Stomach smooth muscle (tissue), 2 donors: ENCODE results near the gene RBM18.

Source experiments
- H3K27ac ChIP-seq: one replicate; pipeline ENCODE4 v1.7.0; 2013; ENCODE audit warnings: mild to moderate bottlenecking, low read length, inconsistent platforms
- H3K27me3 ChIP-seq, 2 donors: one replicate each; pipeline ENCODE4 v1.7.0; 2013; ENCODE audit warnings: low read length in 2 of 2; ENCODE audit not compliant: insufficient read depth in 2 of 2, control insufficient read depth in 1 of 2
- H3K36me3 ChIP-seq, 2 donors: one replicate each; pipeline ENCODE4 v1.7.0; 2013; ENCODE audit warnings: low read length in 2 of 2; ENCODE audit not compliant: control insufficient read depth in 2 of 2, insufficient read depth in 2 of 2
- H3K4me1 ChIP-seq: one replicate; pipeline ENCODE4 v1.7.0; 2013; ENCODE audit warnings: low read length; ENCODE audit not compliant: control insufficient read depth, insufficient read depth
- H3K4me3 ChIP-seq, 2 donors: one replicate each; pipeline ENCODE4 v1.7.0; 2013; ENCODE audit warnings: low read length in 2 of 2
- H3K9ac ChIP-seq, 2 donors: one replicate each; pipeline ENCODE4 v1.7.0; 2013; ENCODE audit warnings: low read length in 2 of 2, mild to moderate bottlenecking in 1 of 2
- H3K9me3 ChIP-seq, 2 donors: one replicate each; pipeline ENCODE4 v1.7.0; 2013; ENCODE audit warnings: low read length in 2 of 2; ENCODE audit not compliant: control insufficient read depth in 2 of 2
- donor health status: healthy.
- donor health status: Pancreatic carcinoma.

The RBM18 gene

DNA sequence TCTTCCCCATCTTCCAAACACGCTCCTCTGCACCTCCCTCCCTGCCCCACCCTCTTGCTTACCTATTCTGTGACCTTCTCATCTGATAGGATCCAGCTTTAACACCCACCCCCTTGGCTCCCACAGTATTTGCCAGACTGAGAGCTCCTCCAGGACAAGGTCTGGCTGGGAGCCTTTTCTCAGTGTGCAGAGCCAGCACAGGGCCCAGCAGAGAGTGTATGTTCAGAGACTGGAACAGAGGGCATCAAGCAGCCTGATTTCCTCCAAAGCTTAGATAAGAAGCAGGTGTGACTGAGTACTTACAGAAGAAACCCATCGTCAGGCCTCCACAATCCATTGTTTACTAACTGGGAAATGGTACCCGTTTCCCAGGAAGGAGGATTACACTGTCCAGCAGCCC lies 62.5 kb downstream of the RBM18 start:
- no peak overlapping the region for H3K9ac ChIP-seq

DNA sequence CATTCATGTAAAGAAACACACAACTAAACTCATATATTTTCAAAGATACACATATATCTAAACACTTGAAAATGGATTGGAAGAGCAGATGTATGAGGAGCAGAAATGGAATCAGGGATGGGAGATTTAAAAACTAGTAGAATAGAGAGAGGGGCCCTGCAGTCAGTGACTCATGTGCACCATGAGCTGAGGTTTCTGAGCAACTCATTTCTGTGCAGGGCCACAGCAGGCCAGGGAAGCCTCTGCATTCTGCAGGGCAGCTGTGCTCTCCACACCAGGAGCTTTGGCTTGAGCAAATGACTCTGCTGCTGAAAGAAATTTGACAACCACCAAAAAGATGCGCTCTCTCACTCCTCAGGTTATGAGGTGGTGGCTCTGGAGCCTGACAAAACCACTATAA lies 63.0 kb downstream of the RBM18 start:
- no peak overlapping the region for H3K4me3 ChIP-seq
- no peaks in the 10 kb centered on the region for H3K9me3 ChIP-seq
- H3K9ac ChIP-seq = no peak overlapping the region
- H3K4me1 ChIP-seq = peaks cover 3% of the 10 kb centered on the region
- H3K36me3 ChIP-seq = peaks cover 0 to 12% of the 10 kb centered on the region in 2 donors
- H3K27ac ChIP-seq = no peak overlapping the region
- no peaks in the 10 kb centered on the region for H3K27me3 ChIP-seq

More for the DNA sequence above, 62.5 kb downstream of the RBM18 start:
- Histone ChIP-seq H3K27ac (no peak overlapping the region), H3K27me3 (no peaks in the 10 kb centered on the region), H3K36me3 (peaks cover 0 to 12% of the 10 kb centered on the region in 2 donors), H3K4me3 (no peak overlapping the region), H3K9me3 (no peaks in the 10 kb centered on the region), H3K4me1 (peaks cover 3% of the 10 kb centered on the region)

DNA sequence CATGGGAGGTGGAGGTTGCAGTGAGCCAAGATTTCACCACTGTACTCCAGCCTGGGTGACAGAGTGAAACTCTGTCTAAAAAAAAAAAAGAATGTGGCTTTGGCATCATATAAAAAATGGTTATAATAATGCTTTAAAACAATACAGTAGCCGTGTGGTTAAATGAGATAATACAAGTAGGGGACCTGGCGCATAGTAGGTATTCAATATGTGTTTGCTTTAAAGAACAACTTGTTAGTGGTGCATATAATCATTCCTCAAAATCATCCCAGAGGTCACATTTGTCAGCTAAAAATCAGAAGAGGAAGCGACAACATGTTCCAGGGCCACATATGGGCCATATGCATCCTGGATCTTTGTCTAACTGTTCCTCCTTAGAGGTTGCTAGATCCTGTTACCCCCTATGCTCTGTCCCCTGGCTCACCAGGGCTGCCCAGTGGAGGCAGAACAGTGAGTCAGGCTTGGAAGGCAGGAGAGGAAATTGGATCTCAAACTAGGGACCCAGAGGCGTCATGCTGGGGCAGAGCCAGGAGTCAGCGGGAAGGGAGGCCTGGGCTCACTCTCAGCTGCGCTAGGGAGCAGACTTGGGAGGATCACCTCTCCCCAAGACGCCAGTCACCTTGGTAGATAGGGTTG lies 63.6 kb downstream of the RBM18 start:
- no peak overlapping the region for H3K4me3 ChIP-seq
- H3K27ac ChIP-seq = no peak overlapping the region
- no peaks in the 10 kb centered on the region for H3K27me3 ChIP-seq
- H3K4me1 ChIP-seq = peaks cover 3% of the 10 kb centered on the region
- H3K36me3 ChIP-seq = peaks cover 0 to 10% of the 10 kb centered on the region in 2 donors
- no peak overlapping the region for H3K9ac ChIP-seq
- H3K9me3 ChIP-seq = no peaks in the 10 kb centered on the region

DNA sequence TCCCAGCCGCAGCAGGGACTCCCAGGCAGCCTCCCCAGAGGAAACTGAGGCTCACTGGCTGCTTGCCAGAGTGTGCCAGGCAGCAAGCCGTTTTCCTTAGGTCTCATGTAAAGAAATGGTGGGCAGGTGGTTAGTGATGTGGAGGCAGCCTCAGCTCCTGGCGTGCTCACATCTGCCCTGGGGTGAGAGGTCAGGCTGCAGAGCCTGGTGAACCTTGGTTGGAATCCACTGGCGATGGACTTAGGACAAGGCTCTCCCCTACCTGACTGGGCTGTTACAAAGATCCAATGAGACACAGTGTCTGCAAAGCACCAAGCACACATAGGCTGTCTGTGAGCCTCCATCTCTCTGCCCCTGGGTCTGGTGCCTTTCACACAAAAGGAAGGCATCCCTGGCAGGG lies 66.8 kb downstream of the RBM18 start:
- H3K9me3 ChIP-seq = no peaks in the 10 kb centered on the region
- peaks cover 0 to 5% of the 10 kb centered on the region in 2 donors for H3K36me3 ChIP-seq
- H3K4me3 ChIP-seq = no peak overlapping the region
- no peak overlapping the region for H3K27ac ChIP-seq
- peaks cover 3% of the 10 kb centered on the region for H3K4me1 ChIP-seq
- H3K9ac ChIP-seq = no peak overlapping the region
- H3K27me3 ChIP-seq = no peaks in the 10 kb centered on the region

DNA sequence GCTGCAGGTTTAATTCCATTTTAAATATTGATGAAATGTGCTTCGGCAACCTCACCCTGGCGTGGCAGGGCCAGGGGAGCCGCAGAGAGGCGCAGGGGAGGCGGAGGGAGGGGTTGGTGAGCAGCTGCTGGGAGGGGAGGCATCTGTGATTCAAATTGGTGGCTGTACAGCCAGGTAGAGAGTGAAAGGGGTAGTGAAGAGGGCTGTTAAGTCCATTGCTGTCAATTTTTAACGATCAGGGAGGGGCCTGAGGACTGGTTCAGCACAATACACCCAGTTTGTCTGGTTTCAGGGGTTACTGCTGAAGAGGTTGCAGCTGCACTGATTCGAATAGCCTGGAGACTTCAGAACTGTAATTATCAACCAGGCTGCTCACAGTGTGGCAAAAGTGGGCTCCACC lies 67.2 kb downstream of the RBM18 start:
- no peak overlapping the region for H3K9ac ChIP-seq
- H3K36me3 ChIP-seq = peaks cover 0 to 6% of the 10 kb centered on the region in 2 donors
- no peaks in the 10 kb centered on the region for H3K27me3 ChIP-seq
- H3K4me3 ChIP-seq = no peak overlapping the region
- H3K4me1 ChIP-seq = peaks cover 3% of the 10 kb centered on the region
- H3K9me3 ChIP-seq = no peaks in the 10 kb centered on the region
- H3K27ac ChIP-seq = no peak overlapping the region

DNA sequence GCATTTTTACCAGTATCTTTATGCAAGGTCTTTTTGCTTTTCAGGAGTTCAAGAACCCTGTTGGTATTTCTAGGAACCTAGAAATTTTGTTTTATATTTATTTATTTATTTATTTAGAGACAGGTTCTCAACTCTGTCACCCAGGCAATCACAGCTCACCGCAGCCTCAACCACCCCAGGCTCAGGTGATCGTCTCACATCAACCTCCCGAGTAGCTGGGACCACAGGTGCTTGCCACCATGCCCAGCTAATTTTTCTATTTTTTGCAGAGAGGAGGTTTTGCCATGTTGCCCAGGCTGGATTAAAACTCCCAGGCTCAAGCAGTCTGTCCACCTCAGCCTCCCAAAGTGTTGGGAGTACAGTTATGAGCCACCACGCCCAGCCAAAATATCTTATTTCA lies 68.8 kb downstream of the RBM18 start:
- H3K9me3 ChIP-seq = no peaks in the 10 kb centered on the region
- H3K36me3 ChIP-seq = peaks cover 0 to 7% of the 10 kb centered on the region in 2 donors

DNA sequence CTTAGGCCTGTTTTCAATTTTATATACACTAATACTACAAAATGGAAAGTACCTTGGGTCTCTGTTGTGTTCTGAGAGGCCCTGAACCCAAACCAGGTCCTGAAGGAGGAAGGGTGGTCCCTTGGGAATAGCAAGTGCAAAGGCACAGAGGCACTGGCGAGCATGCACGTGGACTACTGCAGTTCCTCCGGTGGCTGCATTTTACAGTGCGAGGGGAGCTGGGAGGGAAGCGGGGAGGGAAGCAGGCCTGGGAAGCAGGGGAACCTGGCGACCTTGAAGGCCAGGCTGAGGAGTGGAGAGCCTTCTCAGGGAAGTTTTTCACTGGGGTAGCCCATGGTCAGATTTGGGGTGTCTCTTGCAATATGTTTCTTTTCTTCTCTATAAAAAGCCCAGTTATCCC lies 71.0 kb downstream of the RBM18 start:
- Histone ChIP-seq H3K4me1 (no peaks in the 10 kb centered on the region), H3K27ac (no peak overlapping the region), H3K27me3 (no peaks in the 10 kb centered on the region), H3K9me3 (no peaks in the 10 kb centered on the region), H3K9ac (no peak overlapping the region), H3K36me3 (peaks cover 0 to 4% of the 10 kb centered on the region in 2 donors), H3K4me3 (no peak overlapping the region)

More for the DNA sequence above, 68.8 kb downstream of the RBM18 start:
- Histone ChIP-seq H3K4me3 (no peak overlapping the region), H3K4me1 (no peaks in the 10 kb centered on the region), H3K9ac (no peak overlapping the region), H3K27me3 (no peaks in the 10 kb centered on the region), H3K27ac (no peak overlapping the region)

DNA sequence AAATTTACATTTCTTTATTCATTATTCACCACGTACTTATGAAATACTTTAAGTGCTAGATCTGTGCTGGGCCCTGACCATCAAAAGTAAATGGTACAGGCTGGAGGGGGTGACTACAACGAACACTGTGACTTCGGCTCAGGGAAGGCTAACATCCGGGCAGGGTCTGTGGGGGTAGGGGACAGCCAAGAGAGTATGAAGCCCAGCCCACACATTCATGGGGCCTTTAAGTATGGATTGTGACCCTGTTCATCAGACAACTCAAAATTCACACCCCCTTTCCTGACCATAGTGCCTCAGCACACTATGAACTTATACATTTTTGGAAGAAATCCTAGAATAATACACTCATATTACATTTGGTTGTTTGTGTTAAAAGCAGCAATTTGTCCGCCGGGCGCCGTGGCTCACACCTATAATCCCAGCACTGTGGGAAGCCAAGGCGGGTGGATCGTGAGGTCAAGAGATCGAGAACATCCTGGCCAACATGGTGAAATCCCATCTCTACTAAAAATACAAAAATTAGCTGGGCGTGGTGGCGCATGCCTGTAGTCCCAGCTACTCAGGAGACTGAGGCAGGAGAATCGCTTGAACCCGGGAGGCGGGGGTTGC lies 71.6 kb downstream of the RBM18 start:
- H3K4me1 ChIP-seq = no peaks in the 10 kb centered on the region
- H3K27ac ChIP-seq = no peak overlapping the region
- no peaks in the 10 kb centered on the region for H3K27me3 ChIP-seq
- no peaks in the 10 kb centered on the region for H3K9me3 ChIP-seq
- peaks cover 2 to 6% of the 10 kb centered on the region in 2 donors for H3K36me3 ChIP-seq
- H3K9ac ChIP-seq = no peak overlapping the region
- H3K4me3 ChIP-seq = no peak overlapping the region

DNA sequence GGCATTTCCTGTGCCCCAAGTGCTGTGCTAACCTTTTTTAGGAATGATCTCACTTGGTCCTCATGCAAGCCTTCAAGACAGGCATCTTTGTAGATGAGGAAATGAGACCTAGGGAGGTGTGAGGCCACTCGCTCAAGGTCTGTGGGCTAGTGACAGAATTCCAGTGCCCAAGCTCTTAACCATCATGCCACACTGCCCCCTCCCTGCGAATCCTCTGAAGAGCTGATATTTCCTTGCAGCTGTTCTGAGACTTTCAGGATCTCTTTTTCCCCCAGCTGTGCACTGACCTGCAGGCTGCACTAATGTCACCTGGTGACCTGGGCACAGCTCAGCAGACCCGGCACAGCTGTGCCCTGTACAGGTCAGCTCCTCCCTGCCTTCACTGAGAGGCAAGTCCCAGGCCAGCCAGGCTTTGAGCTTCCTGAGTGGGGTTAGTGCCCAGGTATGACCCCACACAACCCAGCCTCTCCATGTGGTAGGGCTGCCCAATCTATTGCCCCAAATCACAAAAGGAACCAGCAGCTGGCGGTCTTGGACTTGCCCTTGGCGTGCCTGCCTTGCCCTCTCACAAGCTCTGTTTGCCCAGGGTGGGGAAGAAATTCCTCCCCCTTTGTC lies 72.3 kb downstream of the RBM18 start:
- H3K27ac ChIP-seq = no peak overlapping the region
- H3K4me3 ChIP-seq = no peak overlapping the region
- no peak overlapping the region for H3K9ac ChIP-seq
- H3K36me3 ChIP-seq = peaks cover 2 to 7% of the 10 kb centered on the region in 2 donors
- no peaks in the 10 kb centered on the region for H3K27me3 ChIP-seq
- no peaks in the 10 kb centered on the region for H3K9me3 ChIP-seq
- H3K4me1 ChIP-seq = no peaks in the 10 kb centered on the region

DNA sequence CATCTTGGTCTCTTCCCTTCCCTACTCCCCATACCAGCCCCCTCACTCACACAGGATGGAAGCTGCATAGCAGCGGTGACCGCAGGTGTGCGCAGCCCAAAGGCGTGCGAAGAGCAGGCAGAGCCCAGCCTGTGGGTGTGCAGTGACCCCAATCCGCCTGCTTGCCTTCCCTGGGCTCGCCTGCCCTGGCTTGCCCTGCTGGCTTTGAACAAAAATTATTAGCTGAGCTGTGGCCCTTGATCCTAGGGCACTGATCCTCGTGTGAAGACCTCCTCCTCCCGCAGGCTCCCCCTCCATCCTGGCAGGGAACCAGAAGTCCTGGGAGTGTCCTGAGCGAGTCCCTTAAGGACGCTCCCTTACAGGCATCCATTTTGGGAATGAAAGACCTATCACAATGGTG lies 73.1 kb downstream of the RBM18 start:
- Histone ChIP-seq H3K4me3 (no peak overlapping the region), H3K4me1 (no peaks in the 10 kb centered on the region), H3K27me3 (no peaks in the 10 kb centered on the region), H3K9me3 (no peaks in the 10 kb centered on the region), H3K27ac (no peak overlapping the region), H3K9ac (no peak overlapping the region), H3K36me3 (peaks cover 2 to 13% of the 10 kb centered on the region in 2 donors)
